GM12878 (cell line): ENCODE results near the gene COL19A1. TPM values are rescaled to one million over a fixed set of nuclear protein-coding genes. Genes with fewer than 3 reads are reported as not detected.

Source experiments
- ATAC-seq: fragments of 200-7000 bp; cut with Tn5 transposase; 3 replicates; pipeline ENCODE4 v1.9.1; 2020; ENCODE audit warnings: mild to moderate bottlenecking, moderate library complexity
- BruUV-seq: library from RNA; stranded (reverse); fragments of 400-500 nt; replicated peaks from 2 replicates; lab custom pipeline; 2021; lab: Mats Ljungman, UMichigan
- CTCF ChIA-PET: fragments of 300-600 bp; sonication (Branson Sonifier 250); formaldehyde crosslinking; extraction: SDS; loops from one replicate; lab custom pipeline; 2021; ENCODE audit warnings: inconsistent platforms; lab: Yijun Ruan, JAX
- POLR2A ChIA-PET: fragments of 350-600 bp; formaldehyde crosslinking; extraction: SDS; loops from one replicate; lab custom pipeline; 2021; ENCODE audit warnings: inconsistent platforms; lab: Charles Lee
- RAD21 ChIA-PET: fragments of 300-600 bp; sonication (Branson Sonifier 250); formaldehyde crosslinking; loops from one replicate; lab custom pipeline; 2023; ENCODE audit warnings: antibody characterized with exemption; ENCODE audit not compliant: unreplicated experiment; lab: Charles Lee
- SMC1A ChIA-PET: fragments of 300-600 bp; sonication (Branson Sonifier 250); formaldehyde crosslinking; loops from one replicate; lab custom pipeline; 2023; ENCODE audit not compliant: unreplicated experiment, uncharacterized antibody; lab: Charles Lee
- DNase-seq: peaks from one replicate; pipeline ENCODE4 v3.0.0-alpha.2; 2011; ENCODE audit warnings: low read depth, low spot score
- FAIRE-seq: peaks from 3 replicates; lab custom pipeline; 2011; peaks lifted over from hg19 to GRCh38; lab: Jason Lieb, UNC
- H2AFZ ChIP-seq: 2 replicates; pipeline ENCODE4 v1.6.0; 2011; ENCODE audit warnings: low read depth, low read length, control low read depth; ENCODE audit not compliant: control insufficient read depth
- H3K27ac ChIP-seq: 2 replicates; pipeline ENCODE4 v1.5.1; 2011; ENCODE audit warnings: control low read depth; ENCODE audit not compliant: control insufficient read depth, insufficient read depth
- H3K27me3 ChIP-seq, 2 experiments: replicated peaks in 1 of 2; 2 replicates each; pipeline versions ENCODE4 v1.6.0 to v1.6.1; 2011; ENCODE audit warnings: low read length in 1 of 2; ENCODE audit not compliant: control insufficient read depth in 2 of 2, insufficient read depth in 2 of 2
- H3K36me3 ChIP-seq, 2 experiments: 2 replicates each; pipeline ENCODE4 v1.5.1; 2011; ENCODE audit warnings: low read length in 1 of 2; ENCODE audit not compliant: control insufficient read depth in 2 of 2, insufficient read depth in 2 of 2
- H3K4me1 ChIP-seq: 2 replicates; pipeline ENCODE4 v1.6.1; 2011; ENCODE audit warnings: mild to moderate bottlenecking, low read length, moderate library complexity, mixed read lengths; ENCODE audit not compliant: control insufficient read depth, insufficient read depth
- H3K4me2 ChIP-seq: 2 replicates; pipeline ENCODE4 v1.6.0; 2011; ENCODE audit warnings: control low read depth; ENCODE audit not compliant: control insufficient read depth, insufficient read depth
- H3K4me3 ChIP-seq: fragments of 200-600 bp; sonication (generic); 2 replicates; pipeline ENCODE4 v1.5.1; 2016
- H3K79me2 ChIP-seq: 2 replicates; pipeline ENCODE4 v1.6.0; 2011; ENCODE audit warnings: low read length; ENCODE audit not compliant: control insufficient read depth, insufficient read depth
- H3K9ac ChIP-seq: 2 replicates; pipeline ENCODE4 v1.8.0; 2011; ENCODE audit warnings: low read length, control low read depth, mixed read lengths; ENCODE audit not compliant: control insufficient read depth, insufficient read depth
- H3K9me3 ChIP-seq: replicated peaks from 3 replicates; pipeline ENCODE4 v1.5.1; 2011; ENCODE audit warnings: mild to moderate bottlenecking, low read length; ENCODE audit not compliant: control insufficient read depth, insufficient read depth
- H4K20me1 ChIP-seq: 2 replicates; pipeline ENCODE4 v1.6.0; 2011; ENCODE audit not compliant: control insufficient read depth, insufficient read depth
- CBFB ChIP-seq: IDR thresholded peaks from 2 replicates; pipeline ENCODE4 v1.6.1; 2016; ENCODE audit warnings: antibody characterized with exemption, low read depth
- CBX3 ChIP-seq: fragments of 200-600 bp; sonication (generic); IDR thresholded peaks from 2 replicates; pipeline ENCODE4 v1.6.1; 2016; ENCODE audit warnings: low read depth, borderline replicate concordance
- FOS ChIP-seq: IDR thresholded peaks from 3 replicates; pipeline ENCODE4 v1.6.1; 2011; ENCODE audit warnings: borderline replicate concordance; ENCODE audit not compliant: insufficient read length; ENCODE audit errors: extremely low read depth
- HDGF ChIP-seq: fragments of 450-650 bp; IDR thresholded peaks from 2 replicates; pipeline ENCODE4 v1.6.1; 2016; ENCODE audit warnings: antibody characterized with exemption
- KAT2A ChIP-seq: conservative IDR thresholded peaks from 2 replicates; pipeline ENCODE4 v1.6.1; 2011; ENCODE audit warnings: low read depth, low read length; ENCODE audit not compliant: control insufficient read depth
- MTA3 ChIP-seq: IDR thresholded peaks from 2 replicates; pipeline ENCODE4 v1.6.1; 2012; ENCODE audit warnings: low read length, inconsistent platforms, borderline replicate concordance
- MYC ChIP-seq: IDR thresholded peaks from 2 replicates; pipeline ENCODE4 v1.6.1; 2011; ENCODE audit warnings: mild to moderate bottlenecking, low read length, moderate library complexity, inconsistent platforms; ENCODE audit not compliant: insufficient read depth, insufficient replicate concordance, insufficient read length, severe bottlenecking
- NBN ChIP-seq: fragments of 450-650 bp; IDR thresholded peaks from 2 replicates; pipeline ENCODE4 v1.6.1; 2016
- PAX8 ChIP-seq: fragments of 450-650 bp; IDR thresholded peaks from 2 replicates; pipeline ENCODE4 v1.6.1; 2017; ENCODE audit warnings: mild to moderate bottlenecking, moderate library complexity
- STAT1 ChIP-seq: fragments of 450-650 bp; conservative IDR thresholded peaks from 2 replicates; pipeline ENCODE4 v1.6.1; 2014; ENCODE audit warnings: antibody characterized with exemption, mild to moderate bottlenecking
- STAT3 ChIP-seq: IDR thresholded peaks from 2 replicates; pipeline ENCODE4 v1.6.1; 2011; ENCODE audit warnings: low read depth, low read length, improper control_type of control experiment
- TARDBP ChIP-seq: IDR thresholded peaks from 2 replicates; pipeline ENCODE4 v1.6.1; 2016; ENCODE audit warnings: borderline replicate concordance
- TCF12 ChIP-seq: IDR thresholded peaks from 2 replicates; pipeline ENCODE4 v1.6.1; 2011; ENCODE audit warnings: low read depth, mild to moderate bottlenecking, low read length
- WRNIP1 ChIP-seq: IDR thresholded peaks from 2 replicates; pipeline ENCODE4 v1.6.1; 2011; ENCODE audit warnings: low read depth, low read length, improper control_type of control experiment, borderline replicate concordance
- ZBTB33 ChIP-seq: fragments of 450-650 bp; IDR thresholded peaks from 2 replicates; pipeline ENCODE4 v1.6.1; 2017; ENCODE audit warnings: mild to moderate bottlenecking
- ZNF217 ChIP-seq: fragments of 450-650 bp; IDR thresholded peaks from 2 replicates; pipeline ENCODE4 v1.6.1; 2017; ENCODE audit warnings: antibody characterized with exemption, mild to moderate bottlenecking
- ZNF384 ChIP-seq: IDR thresholded peaks from 2 replicates; pipeline ENCODE4 v1.6.1; 2012; ENCODE audit warnings: low read depth, mild to moderate bottlenecking, low read length, improper control_type of control experiment, borderline replicate concordance
- WGBS: methylation state at CpG from one replicate; pipeline ENCODE4 v1.1.6; 2016; ENCODE audit warnings: low lambda C conversion rate; ENCODE audit not compliant: insufficient replicate concordance, insufficient coverage; ENCODE audit errors: missing lambda C conversion rate; 5-methylcytosine and 5-hydroxymethylcytosine counted together
- in situ Hi-C: fragments of 300-500 bp; cut with MboI; formaldehyde crosslinking; loops from 9 replicates; pipeline ENCODE4 v1.14.3; 2018; ENCODE audit warnings: mixed read lengths
- intact Hi-C: fragments of 100-400 bp; cut with micrococcal nuclease; formaldehyde crosslinking; loops from one replicate; pipeline ENCODE4 v1.14.2; 2022; ENCODE audit not compliant: unreplicated experiment
- polyA plus RNA-seq, 11 experiments: library from polyadenylated mRNA; depleted of rRNA in 4 of 11; unstranded in 6 of 11; stranded (reverse) in 5 of 11; fragments of >200 nt; fragmentation: Nextera tagmentation in 4 of 11; fragmentation: Illumina TruSeq in 1 of 11; extraction: Ambion mirVana in 4 of 11; extraction: Trizol in 1 of 11; gene quantifications; 1 replicate in 1 of 11; 2 replicates in 10 of 11; pipeline versions ENCODE4 v1.2.1 to v1.2.3, GENCODE V29; 2011 to 2016; ENCODE audit warnings: inconsistent platforms in 2 of 11, missing spikeins in 2 of 11, low read depth in 1 of 11
- total RNA-seq, 4 experiments: library from RNA; depleted of rRNA in 3 of 4; stranded (reverse); fragments of >200 nt in 3 of 4; fragmentation: Illumina TruSeq in 1 of 4; extraction: Trizol in 1 of 4; gene quantifications; 2 replicates each; pipeline versions ENCODE4 v1.2.1 to v1.2.3, GENCODE V29; 2013 to 2021
- TF ChIP-seq, protein P1 (sequence below): fragments of 450-650 bp; formaldehyde crosslinking; IDR thresholded peaks from 2 replicates; pipeline ENCODE4 v1.4.0; 2020; ENCODE audit warnings: mild to moderate bottlenecking, moderate library complexity

The COL19A1 gene
- total and polyA plus RNA-seq, 10 of the 15 experiments (the other 5 are each of a cell fraction or from before 2014, with no cell fraction given), result 1.1 to 13.5 (median 4.1) TPM

GRCh38 chr6:69988458-69989126, 122.2 kb downstream of the COL19A1 start:
- SMC1A ChIA-PET, result interaction anchor here (1.3 to 1.4 kb wide), 2 partner anchors 16 to 154 kb away, joined by 3 to 6 read pairs; no protein-coding TSS in a partner anchor
- WGBS, result 60% methylated on average over 5 of the region's 5 CpGs

More at GRCh38 chr6:69988458-69989126, 122.2 kb downstream of the COL19A1 start:
- in situ Hi-C loops (no loop called here), intact Hi-C loops (loop anchor here (10.0 kb wide), 1 partner anchor 154 kb away; no protein-coding TSS in a partner anchor)
- Histone ChIP-seq H2AFZ (peak overlapping the region; percentile 39; the same call in 1 of the 2 replicates), H3K27me3 (no peaks in the 10 kb centered on the region), H3K9me3 (no peaks in the 10 kb centered on the region), H4K20me1 (no peaks in the 10 kb centered on the region), H3K4me2 (peak overlapping the region; percentile 47; the same call in 1 of the 2 replicates), H3K4me3 (no peak overlapping the region), H3K79me2 (no peaks in the 10 kb centered on the region), H3K4me1 (peaks cover 3% of the 10 kb centered on the region; the same call in 1 of the 2 replicates), H3K9ac (no peak overlapping the region), H3K27ac (no peak overlapping the region), H3K36me3 (no peaks in the 10 kb centered on the region)
- TF ChIP-seq MYC (no peak), NBN (no peak), ZNF217 (no peak), TCF12 (no peak), CBX3 (no peak), PAX8 (no peak), STAT3 (no peak), KAT2A (no peak), TARDBP (no peak), ZBTB33 (no peak), WRNIP1 (no peak), ZNF384 (no peak), STAT1 (no peak), MTA3 (no peak), HDGF (no peak), CBFB (no peak), FOS (no peak)
- TF ChIP-seq, protein P1, sequence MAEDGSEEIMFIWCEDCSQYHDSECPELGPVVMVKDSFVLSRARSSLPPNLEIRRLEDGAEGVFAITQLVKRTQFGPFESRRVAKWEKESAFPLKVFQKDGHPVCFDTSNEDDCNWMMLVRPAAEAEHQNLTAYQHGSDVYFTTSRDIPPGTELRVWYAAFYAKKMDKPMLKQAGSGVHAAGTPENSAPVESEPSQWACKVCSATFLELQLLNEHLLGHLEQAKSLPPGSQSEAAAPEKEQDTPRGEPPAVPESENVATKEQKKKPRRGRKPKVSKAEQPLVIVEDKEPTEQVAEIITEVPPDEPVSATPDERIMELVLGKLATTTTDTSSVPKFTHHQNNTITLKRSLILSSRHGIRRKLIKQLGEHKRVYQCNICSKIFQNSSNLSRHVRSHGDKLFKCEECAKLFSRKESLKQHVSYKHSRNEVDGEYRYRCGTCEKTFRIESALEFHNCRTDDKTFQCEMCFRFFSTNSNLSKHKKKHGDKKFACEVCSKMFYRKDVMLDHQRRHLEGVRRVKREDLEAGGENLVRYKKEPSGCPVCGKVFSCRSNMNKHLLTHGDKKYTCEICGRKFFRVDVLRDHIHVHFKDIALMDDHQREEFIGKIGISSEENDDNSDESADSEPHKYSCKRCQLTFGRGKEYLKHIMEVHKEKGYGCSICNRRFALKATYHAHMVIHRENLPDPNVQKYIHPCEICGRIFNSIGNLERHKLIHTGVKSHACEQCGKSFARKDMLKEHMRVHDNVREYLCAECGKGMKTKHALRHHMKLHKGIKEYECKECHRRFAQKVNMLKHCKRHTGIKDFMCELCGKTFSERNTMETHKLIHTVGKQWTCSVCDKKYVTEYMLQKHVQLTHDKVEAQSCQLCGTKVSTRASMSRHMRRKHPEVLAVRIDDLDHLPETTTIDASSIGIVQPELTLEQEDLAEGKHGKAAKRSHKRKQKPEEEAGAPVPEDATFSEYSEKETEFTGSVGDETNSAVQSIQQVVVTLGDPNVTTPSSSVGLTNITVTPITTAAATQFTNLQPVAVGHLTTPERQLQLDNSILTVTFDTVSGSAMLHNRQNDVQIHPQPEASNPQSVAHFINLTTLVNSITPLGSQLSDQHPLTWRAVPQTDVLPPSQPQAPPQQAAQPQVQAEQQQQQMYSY, result no peak
- ATAC-seq (peak; percentile 57), DNase-seq (no peak), FAIRE-seq (no peak)
- ChIA-PET CTCF (interaction anchor here (0.6 to 0.7 kb wide), 2 partner anchors 81 to 109 kb away, joined by 4 read pairs; no protein-coding TSS in a partner anchor), RAD21 (interaction anchor here (1.7 kb wide), 1 partner anchor 121 kb away, joined by 4 read pairs; no protein-coding TSS in a partner anchor), POLR2A (no interaction called here)
- BruUV-seq, result no TSS peak
